ENCODE measurements around the gene CCT4.
"Not testable (repeated sequence)": the region's sequence is repeated elsewhere in the genome, so short reads cannot be mapped to it uniquely, and the experiment has no call there.

The CCT4 gene, protein sequence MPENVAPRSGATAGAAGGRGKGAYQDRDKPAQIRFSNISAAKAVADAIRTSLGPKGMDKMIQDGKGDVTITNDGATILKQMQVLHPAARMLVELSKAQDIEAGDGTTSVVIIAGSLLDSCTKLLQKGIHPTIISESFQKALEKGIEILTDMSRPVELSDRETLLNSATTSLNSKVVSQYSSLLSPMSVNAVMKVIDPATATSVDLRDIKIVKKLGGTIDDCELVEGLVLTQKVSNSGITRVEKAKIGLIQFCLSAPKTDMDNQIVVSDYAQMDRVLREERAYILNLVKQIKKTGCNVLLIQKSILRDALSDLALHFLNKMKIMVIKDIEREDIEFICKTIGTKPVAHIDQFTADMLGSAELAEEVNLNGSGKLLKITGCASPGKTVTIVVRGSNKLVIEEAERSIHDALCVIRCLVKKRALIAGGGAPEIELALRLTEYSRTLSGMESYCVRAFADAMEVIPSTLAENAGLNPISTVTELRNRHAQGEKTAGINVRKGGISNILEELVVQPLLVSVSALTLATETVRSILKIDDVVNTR

DNA sequence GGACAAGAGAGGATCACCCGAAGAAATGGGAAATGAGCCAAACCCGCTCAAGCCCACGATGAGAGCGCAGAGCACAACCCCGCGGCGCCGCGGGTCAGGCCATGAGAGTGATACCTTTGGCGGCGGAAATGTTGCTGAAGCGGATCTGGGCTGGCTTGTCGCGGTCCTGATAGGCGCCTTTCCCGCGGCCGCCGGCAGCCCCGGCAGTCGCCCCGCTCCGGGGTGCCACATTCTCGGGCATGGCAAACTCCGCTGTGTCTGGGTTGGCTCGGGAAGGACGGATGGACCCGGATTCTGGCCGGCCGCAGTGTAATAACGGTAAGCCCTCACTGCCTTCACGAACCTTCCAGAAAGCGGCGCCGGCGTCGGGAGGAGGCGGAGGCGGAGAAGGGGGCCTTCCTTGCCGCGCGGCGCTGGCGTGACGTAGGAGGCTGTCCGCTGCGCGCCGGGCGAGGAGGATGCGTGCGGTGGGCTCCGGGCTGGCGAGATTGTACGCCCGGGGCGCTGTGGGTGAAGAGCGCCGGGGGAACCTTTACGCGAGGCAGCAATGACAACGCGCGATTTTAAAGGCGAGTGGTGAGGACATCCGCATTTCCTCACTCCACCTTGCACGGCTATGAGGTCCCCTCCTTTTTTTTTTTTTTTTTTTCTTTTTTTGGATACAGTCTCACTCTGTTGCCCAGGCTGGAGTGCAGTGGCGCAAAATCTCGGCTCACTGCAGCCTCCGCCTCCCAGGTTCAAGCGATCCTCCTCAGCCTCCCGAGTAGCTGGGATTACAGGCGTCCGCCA, at the start of gene CCT4:
Gene CCT4 (minus strand): TSS at position 390 of the 789 bp plus-strand sequence. CDS start 149 bp downstream, at position 241.
- DNase-seq: peak; percentile 74

DNA sequence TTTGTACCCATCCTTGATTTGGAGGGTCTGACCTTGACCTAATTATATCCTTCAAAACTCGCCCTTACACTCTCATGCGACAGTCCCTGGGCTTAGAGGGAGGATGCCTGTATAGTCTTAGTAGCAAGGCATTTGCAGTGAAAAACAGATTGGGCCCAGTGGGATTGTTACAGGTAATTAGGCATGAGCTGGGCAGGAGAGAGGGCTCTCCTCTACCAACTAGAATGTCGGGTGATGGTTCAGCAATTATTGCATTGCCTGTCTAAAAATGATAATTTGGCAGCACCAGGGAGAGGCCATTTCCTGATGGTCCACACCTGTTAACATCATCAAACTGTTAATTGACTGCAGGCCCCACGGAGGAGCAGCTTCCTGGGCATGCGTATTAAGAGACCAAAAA, 49.4 kb upstream of the CCT4 start:
- no peak for DNase-seq

DNA sequence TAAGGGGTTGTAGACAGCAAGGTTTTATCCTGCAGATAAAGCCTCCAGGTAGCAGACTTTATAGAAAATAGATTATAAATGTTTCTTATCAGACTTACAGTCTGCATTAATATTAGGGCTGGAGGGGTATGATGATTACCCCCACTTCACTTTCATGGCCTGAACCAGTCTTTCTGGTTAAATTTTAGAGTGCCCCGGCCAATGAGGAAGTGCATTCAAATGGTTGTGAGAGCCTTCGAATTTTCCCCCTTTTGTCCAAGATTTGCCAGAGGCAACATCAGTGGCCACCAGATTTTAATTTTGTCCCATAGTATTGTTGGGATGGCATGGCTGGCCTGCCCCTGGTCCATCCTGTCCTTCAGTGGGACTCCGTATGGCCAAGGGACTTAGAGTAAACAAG, 48.6 kb upstream of the CCT4 start:
- DNase-seq: no peak

DNA sequence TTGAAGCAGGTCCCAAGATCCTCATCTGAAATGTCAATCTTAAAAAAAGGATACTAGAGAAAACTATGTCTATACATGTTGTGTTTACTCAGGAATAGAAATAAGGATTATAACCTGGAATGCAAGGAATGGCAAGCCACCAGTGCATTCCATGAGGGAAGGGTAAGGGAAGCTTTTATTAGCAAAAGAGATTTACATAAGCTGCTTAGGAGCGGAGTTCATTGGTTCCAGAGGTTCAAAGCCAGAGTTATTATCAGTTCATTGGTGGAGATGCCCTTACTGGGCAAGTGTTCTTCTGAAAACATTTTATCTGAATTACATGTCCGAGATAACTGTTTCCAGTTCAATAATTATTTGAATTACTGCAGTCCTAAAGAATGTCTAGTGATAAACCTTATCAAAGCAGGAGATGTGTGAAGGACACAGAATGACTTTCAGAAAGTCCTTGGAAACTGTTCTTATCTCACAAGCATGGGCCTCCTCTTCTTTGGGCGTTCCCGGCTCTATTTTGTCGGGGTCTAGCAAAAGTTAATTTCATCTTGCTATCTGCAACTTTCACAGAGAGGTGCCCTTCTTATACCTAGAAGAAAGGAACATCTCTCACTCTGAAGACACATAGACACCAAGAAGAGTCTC, 40.5 kb upstream of the CCT4 start:
- no peak for DNase-seq

DNA sequence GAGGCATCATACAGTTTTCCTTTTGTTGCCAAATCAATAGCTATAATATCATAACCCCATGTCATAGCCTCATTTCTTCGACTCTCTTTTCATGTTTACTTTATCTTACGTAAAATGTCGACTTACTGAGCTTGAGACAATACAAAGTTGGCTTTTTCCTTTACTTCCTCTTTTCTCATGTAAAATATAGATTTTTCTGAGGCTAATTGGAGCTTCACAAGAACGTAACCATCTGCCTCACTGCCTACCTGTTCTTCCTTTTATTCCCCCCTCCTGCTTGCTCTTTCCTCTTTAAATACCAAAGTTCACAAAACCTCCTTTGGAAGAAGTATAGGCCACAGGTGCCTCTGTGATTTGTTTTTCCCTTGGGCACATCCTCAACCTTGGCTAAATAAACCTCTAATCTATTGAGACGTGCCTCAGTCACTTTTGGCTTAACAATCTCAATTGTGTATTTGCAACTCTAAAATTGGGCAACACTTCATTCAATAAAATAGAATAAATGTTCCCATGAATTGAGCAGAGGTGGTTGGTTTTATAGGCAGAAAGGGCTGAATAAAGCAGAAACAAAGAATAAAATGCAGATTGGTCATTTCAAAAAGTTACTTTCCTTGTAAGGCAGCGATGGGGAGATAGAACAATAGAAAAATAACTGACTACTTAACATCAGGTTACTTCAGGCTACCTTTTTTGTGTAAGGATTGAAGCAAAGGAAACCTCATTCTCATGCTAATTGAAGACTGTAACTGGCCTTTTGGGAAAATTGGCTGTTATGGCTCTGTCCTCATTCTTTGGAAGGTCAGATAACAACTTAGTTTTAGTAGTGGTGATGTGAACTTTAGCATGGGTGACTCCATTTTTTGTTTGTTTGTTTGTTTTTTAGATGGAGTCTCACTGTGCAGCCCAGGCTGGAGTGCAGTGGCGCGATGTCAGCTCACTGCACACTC, 38.3 kb upstream of the CCT4 start:
- no peak for DNase-seq

DNA sequence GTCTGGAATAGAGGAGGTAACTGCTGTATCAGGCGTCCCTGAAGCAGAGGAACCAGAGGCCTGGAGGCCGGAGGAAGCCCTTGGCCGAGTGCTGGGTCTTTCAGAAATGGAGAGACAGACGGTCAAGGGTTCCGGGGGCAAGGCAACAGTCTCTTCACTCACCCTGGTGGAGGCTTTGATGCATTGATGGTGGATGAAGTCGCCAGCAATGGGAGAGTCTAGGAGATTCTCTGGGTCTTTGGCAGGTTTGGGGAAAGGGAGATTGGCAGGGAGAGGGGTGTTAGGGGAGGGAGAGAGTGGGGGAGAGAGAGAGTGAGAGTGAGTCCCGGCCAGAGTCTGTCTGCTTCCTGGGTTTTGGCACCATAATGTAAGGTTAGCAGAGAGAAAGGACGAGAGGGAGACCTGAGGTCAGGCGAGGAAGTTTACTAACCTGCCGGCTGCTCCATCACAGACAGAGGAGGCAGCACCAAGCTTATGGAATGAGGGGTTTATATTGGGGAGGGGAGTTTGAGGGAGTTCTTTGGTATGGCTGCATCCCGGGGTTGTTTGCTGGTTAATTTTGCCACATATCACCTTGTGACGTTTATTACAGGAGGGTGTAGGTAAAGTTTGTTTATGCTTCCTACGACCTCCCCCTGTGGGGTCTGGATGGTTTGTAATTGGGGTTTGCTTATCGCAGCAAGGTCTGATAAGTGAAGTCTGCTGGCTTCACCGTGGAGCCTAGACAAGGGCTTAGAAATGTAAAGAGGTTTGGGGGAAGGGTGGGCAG, 36.6 kb upstream of the CCT4 start:
- no peak for DNase-seq

DNA sequence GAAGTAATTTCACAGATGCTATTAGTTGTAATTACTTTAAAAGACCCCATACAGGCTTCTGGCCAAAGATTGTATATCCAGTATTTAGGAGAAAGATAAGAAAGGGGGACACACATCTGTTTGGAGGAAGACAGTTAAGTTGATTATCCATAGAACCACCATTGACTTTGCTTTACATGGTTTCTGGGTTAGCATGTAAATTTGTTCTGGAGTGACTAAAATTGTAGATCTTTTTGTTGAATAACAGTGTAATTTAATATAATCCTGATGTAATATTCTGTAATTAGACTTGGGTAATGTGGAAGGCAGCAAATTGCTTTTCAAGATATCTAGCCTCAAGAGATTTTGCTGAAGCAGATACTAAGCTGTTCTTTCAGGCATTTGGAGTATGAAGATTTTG, 34.3 kb upstream of the CCT4 start:
- DNase-seq: no peak

DNA sequence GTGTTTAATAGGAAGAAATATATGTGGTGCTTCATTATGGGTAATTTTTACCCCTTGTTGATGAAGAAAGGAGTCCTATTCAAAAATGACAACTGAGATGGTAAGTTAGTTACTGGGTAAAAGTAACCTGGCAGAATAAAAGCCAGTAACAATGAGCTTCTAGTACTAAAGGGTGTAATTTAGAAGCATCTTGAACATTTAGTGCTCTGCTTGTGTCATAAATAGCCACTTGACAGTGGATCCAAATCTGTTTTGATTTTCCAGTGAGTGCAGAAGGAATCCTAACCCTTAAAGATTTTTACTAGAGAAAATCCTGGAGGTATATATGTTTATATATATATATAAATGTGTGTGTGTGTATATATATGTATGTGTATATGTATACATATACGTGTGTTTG, 32.1 kb upstream of the CCT4 start:
- no peak for DNase-seq

DNA sequence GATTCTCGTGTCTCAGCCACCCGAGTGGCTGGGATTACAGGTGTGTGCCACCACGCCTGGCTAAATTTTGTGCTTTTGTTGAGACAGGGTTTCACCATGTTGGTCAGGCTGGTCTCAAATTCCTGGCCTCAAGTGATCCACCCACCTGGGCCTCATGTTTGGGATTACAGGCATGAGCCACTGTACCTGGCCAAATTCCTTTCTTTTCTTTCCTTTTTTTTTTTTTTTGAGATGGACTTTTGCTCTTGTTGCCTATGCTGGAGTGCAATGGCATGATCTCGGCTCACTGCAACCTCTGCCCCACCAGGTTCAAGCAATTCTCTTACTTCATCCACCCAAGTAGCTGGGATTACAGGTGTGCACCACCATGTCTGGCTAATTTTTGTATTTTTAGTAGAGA, 26.3 kb upstream of the CCT4 start:
- not testable (repeated sequence) for DNase-seq

DNA sequence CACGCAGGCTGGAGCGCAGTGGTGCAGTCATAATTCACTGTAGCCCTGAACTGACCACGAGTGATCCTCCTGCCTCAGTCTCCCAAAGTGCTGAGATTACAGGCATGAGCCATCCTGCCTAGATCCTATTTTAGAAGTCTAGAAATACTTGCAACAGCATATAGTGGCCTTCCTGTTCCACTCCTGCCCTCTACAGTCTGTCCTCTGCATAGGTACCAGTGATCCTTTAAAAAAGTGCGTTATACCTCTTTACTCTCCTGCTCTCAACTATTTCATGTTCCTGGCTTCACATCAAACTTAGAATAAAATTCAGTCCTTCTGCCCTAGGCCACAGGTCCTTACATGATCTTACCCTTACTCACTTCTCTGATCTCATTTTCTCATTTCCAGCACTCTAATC, 23.1 kb upstream of the CCT4 start:
- DNase-seq: no peak

DNA sequence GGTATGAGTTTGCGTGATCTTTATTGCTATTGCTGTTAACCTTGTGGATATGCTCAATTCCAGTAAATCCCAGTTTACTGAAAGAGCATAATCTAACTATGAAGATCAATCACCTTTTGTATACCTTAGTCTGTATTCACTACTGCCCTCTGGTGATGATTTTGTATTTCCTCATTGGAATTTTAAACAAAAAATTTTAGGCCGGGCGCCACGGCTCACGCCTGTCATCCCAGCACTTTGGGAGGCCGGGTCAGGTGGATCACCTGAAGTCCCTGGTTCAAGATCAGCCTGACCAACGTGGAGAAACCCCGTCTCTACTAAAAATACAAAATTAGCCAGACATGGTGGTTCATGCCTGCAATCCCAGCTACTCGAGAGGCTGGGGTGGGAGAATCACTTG, 22.1 kb upstream of the CCT4 start:
- peak; percentile 4 for DNase-seq

DNA sequence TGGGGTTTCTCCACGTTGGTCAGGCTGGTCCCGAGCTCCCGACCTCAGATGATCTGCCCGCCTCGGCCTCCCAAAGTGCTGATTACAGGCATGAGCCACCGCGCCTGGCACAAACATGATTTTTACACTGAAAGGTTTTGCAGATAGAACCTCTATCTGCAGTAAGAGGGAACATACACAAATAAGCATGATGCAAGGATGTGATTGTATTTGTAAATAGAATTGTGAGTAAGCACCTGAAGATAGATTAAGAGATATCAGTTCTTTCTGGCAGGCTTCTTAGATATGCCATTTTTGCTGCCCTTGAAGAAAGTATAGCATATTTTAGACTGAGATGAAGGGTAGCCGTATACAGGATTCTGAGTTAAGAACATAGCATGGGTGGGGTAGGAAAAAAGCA, 20.7 kb upstream of the CCT4 start:
- no peak for DNase-seq

DNA sequence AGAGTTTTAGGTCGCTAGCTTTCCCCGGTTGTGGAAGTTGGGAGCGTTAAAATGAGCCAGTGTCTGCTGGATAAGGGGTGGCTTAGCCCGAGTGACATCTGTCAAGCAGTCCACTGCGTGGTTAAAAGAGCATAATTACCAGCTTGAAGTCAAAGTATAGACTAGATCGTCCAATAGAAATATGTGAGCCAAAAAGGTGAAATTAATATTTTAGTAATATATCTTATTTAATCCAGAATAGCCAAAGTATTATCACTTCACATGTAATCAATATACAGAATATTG, 17.7 kb upstream of the CCT4 start:
- DNase-seq: no peak

DNA sequence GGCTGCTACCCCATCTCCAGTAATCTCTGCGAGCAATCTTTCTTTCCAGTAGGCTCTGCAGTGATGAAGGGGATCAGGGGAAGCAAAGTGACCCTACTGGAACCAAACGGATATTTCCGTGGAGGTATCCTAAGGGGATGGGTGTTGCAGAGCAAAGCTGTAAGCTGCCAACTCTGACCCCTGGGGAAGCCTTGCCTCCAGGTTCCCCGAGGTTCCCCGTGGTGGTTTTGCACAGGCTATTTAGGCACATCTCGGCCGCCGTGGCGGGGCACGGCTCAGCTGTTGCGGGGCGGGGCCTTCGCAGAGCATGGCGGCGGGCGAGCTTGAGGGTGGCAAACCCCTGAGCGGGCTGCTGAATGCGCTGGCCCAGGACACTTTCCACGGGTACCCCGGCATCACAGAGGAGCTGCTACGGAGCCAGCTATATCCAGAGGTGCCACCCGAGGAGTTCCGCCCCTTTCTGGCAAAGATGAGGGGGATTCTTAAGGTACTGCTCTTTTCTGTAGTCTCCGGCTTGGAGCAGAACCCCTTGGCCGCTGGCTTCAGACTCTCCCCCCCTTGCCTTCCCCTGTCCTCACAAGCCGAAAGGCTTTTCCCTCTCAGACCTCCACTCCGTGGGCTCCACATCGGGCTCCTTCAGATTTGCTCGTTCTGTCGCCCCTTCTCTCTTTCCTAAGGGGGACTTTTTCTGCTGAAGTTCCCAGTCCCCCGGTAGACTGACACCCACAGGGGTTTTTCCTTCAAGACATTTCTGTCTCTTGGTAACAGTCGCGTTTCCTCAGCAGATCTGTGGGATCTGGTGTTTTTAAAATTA, 17.1 kb upstream of the CCT4 start, which contains the start of gene COMMD1:
Gene COMMD1 (plus strand): TSS at position 303 of the 814 bp plus-strand sequence. CDS start 5 bp downstream, at position 308.
- peak; percentile 24 for DNase-seq

DNA sequence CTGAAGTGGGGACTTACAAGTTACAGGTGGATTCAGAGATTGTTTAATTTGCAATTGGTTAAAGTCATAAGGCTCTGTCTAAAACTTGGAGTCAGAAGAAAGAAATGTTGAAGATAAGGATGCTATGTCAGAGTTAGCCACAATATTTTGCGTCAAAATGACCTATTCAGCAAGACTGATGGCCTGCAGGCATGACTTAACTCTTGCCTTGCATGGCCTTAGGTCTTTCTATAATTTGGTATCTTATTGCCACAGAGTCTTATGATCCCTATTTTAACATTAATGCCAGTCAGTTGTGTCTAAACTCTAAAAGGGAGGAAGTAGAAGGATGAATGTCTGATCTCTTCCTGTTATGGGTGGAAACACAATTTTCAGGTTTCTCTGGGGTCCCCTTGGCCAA, 11.8 kb upstream of the CCT4 start:
- DNase-seq: no peak

DNA sequence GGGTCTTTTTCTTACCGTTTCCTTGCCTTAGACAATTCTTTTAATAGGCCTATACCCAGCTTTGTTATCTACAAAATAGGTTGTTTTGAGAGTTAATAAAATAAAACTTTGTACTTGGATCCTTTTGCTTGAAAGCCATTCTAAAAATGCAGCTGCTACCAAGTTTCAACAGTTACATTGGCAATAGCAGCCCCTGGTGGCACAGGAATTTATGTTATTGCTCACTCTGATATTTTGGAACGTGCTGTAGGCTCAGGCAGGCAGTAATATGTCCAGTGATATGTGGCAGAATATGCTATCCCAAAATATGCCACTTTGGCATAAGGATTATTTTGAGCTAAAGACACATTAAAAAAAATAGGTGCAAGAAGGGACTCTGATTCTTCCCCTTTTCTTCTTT, 10.4 kb upstream of the CCT4 start:
- no peak for DNase-seq

DNA sequence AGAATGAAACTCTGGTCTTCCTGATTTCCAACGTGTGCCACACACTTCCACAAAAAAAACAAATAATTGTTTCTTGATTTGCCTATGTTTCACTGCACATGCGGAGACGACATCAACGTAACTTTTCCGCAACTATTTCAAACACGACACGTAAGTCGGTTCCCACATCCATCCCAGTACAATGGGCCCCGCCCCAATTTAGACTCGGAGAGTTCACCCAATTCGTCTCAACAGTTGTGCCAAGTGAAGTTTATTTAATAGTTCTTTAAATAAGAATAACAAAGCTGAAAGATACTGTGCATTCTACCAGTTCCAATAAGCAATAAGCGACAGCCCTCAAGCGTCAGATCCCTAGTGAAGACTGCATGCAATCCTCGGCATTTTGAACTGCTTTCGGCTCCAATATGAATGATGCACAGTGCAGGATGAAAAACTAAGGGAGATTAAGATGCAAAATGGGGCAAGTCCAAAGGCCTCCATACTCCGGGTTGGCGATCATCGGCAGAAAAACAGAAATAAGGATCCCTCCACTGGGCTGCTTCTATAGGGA, 664 bp downstream of the CCT4 start:
- no peak for DNase-seq

DNA sequence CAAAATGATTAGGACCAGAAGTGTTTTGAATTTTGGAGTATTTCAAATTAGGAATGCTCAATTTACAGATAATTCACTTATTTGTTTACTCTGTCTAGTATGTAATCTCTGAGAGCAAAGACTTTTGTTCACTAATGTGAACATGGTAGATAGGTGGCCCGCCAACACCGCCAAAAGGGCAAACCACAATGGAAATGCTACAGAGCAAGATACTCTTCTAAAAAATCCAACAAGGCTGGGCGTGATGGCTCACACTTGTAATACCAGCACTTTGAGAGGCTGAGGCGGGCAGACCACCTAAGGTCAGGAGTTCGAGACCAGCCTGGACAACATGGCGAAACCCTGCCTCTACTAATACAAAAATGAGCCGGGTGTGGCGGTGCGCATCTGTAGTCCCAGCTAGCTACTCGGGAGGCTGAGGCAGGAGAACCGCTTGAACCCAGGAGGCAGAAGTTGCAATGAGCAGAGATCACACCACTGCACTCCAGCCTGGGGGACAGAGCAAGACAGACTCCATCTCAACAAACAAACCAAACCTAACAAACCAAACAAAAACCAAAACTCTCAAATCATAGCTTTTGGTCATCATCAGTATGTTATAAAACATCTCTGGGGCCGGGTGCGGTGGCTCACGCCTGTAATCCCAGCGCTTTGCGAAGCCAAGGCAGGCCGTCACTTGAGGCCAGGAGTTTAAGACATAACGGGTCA, 2.4 kb downstream of the CCT4 start:
- no peak for DNase-seq

DNA sequence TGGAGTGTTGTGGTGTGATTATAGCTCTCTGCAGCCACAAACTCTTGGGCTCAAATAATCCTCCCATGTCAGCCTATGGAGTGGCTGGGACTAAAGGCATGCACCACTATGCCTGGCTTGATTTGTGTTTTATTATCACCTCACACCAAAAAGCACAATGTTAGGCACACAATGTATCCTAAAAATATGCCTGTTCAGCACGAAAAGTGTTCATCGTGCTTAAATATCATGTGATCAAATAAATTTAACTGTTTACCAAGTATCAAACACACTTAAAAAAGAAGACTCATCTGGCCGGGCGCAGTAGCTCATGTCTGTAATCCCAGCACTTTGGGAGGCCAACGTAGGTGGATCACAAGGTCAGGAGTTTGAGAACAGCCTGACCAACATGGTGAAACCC, 5.6 kb downstream of the CCT4 start:
- DNase-seq: no peak

DNA sequence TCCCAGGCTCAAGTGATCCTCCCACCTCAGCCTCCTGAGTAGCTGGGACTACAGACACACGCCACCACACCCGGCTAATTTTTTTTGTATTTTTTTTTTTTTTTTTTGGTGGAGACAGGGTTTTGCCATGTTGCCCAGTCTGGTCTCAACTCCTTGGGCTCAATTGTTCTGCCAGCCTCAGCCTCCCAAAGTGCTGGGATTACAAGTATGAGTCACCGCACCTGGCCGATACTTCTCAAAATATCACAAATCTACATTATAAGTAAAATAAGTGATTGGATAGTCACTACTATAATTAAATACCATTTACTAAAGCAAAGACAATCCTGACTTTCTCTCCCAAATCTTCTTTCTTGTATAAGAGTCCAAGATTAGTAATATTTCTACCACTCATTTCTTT, 9.1 kb downstream of the CCT4 start:
- not testable (repeated sequence) for DNase-seq
